ENCODE measurements around the gene AKAP6.

Gene AKAP6

GRCh38 chr14:32722631-32723183, 393.6 kb downstream of the AKAP6 start:
- Histone ChIP-seq H3K4me1 (ENCODE audit: control insufficient read depth, insufficient read depth, low read length) (peaks cover 4% of the 10 kb centered on the region), H3K9me3 (ENCODE audit: control insufficient read depth, insufficient read depth, low read length) (no peaks in the 10 kb centered on the region), H3K9ac (ENCODE audit: low read depth, low read length) (no peak overlapping the region), H3K27me3 (ENCODE audit: control insufficient read depth, insufficient read depth, low read length) (no peaks in the 10 kb centered on the region), H3K4me3 (ENCODE audit: low read depth, low read length) (no peak overlapping the region), H3K36me3 (ENCODE audit: control insufficient read depth, insufficient read depth, low read length) (no peaks in the 10 kb centered on the region)

GRCh38 chr14:32724867-32725471, 395.9 kb downstream of the AKAP6 start:
- H3K36me3 ChIP-seq (ENCODE audit: control insufficient read depth, insufficient read depth, low read length) = no peaks in the 10 kb centered on the region
- no peaks in the 10 kb centered on the region for H3K9me3 ChIP-seq (ENCODE audit: control insufficient read depth, insufficient read depth, low read length)
- H3K27me3 ChIP-seq (ENCODE audit: control insufficient read depth, insufficient read depth, low read length) = no peaks in the 10 kb centered on the region
- H3K9ac ChIP-seq (ENCODE audit: low read depth, low read length) = no peak overlapping the region
- no peak overlapping the region for H3K4me3 ChIP-seq (ENCODE audit: low read depth, low read length)
- H3K4me1 ChIP-seq (ENCODE audit: control insufficient read depth, insufficient read depth, low read length) = peaks cover 4% of the 10 kb centered on the region

GRCh38 chr14:32726516-32726915, 397.4 kb downstream of the AKAP6 start:
- H3K9me3 ChIP-seq (ENCODE audit: control insufficient read depth, insufficient read depth, low read length) = no peaks in the 10 kb centered on the region
- H3K27me3 ChIP-seq (ENCODE audit: control insufficient read depth, insufficient read depth, low read length) = no peaks in the 10 kb centered on the region
- no peaks in the 10 kb centered on the region for H3K36me3 ChIP-seq (ENCODE audit: control insufficient read depth, insufficient read depth, low read length)
- no peak overlapping the region for H3K4me3 ChIP-seq (ENCODE audit: low read depth, low read length)
- H3K9ac ChIP-seq (ENCODE audit: low read depth, low read length) = no peak overlapping the region
- H3K4me1 ChIP-seq (ENCODE audit: control insufficient read depth, insufficient read depth, low read length) = peaks cover 4% of the 10 kb centered on the region

- Histone ChIP-seq H3K9ac (ENCODE audit: low read depth, low read length) (no peak overlapping the region), H3K4me3 (ENCODE audit: low read depth, low read length) (no peak overlapping the region), H3K9me3 (ENCODE audit: control insufficient read depth, insufficient read depth, low read length) (no peaks in the 10 kb centered on the region), H3K4me1 (ENCODE audit: control insufficient read depth, insufficient read depth, low read length) (peaks cover 4% of the 10 kb centered on the region), H3K27me3 (ENCODE audit: control insufficient read depth, insufficient read depth, low read length) (no peaks in the 10 kb centered on the region), H3K36me3 (ENCODE audit: control insufficient read depth, insufficient read depth, low read length) (no peaks in the 10 kb centered on the region)
These were observed 398.7 kb downstream of the AKAP6 start for GRCh38 chr14:32727832-32728231.

GRCh38 chr14:32728526-32728925, 399.4 kb downstream of the AKAP6 start:
- peaks cover 4% of the 10 kb centered on the region for H3K4me1 ChIP-seq (ENCODE audit: control insufficient read depth, insufficient read depth, low read length)
- H3K4me3 ChIP-seq (ENCODE audit: low read depth, low read length) = no peak overlapping the region
- no peaks in the 10 kb centered on the region for H3K27me3 ChIP-seq (ENCODE audit: control insufficient read depth, insufficient read depth, low read length)
- H3K36me3 ChIP-seq (ENCODE audit: control insufficient read depth, insufficient read depth, low read length) = no peaks in the 10 kb centered on the region
- H3K9me3 ChIP-seq (ENCODE audit: control insufficient read depth, insufficient read depth, low read length) = no peaks in the 10 kb centered on the region
- H3K9ac ChIP-seq (ENCODE audit: low read depth, low read length) = no peak overlapping the region

GRCh38 chr14:32728976-32729375, 399.9 kb downstream of the AKAP6 start:
- no peak overlapping the region for H3K4me3 ChIP-seq (ENCODE audit: low read depth, low read length)
- no peaks in the 10 kb centered on the region for H3K36me3 ChIP-seq (ENCODE audit: control insufficient read depth, insufficient read depth, low read length)
- H3K4me1 ChIP-seq (ENCODE audit: control insufficient read depth, insufficient read depth, low read length) = peaks cover 4% of the 10 kb centered on the region
- H3K9ac ChIP-seq (ENCODE audit: low read depth, low read length) = no peak overlapping the region
- H3K9me3 ChIP-seq (ENCODE audit: control insufficient read depth, insufficient read depth, low read length) = no peaks in the 10 kb centered on the region
- no peaks in the 10 kb centered on the region for H3K27me3 ChIP-seq (ENCODE audit: control insufficient read depth, insufficient read depth, low read length)

GRCh38 chr14:32731249-32731648, 402.2 kb downstream of the AKAP6 start:
- H3K27me3 ChIP-seq (ENCODE audit: control insufficient read depth, insufficient read depth, low read length) = no peaks in the 10 kb centered on the region
- H3K36me3 ChIP-seq (ENCODE audit: control insufficient read depth, insufficient read depth, low read length) = no peaks in the 10 kb centered on the region
- H3K4me3 ChIP-seq (ENCODE audit: low read depth, low read length) = no peak overlapping the region
- H3K4me1 ChIP-seq (ENCODE audit: control insufficient read depth, insufficient read depth, low read length) = no peaks in the 10 kb centered on the region
- no peaks in the 10 kb centered on the region for H3K9me3 ChIP-seq (ENCODE audit: control insufficient read depth, insufficient read depth, low read length)
- no peak overlapping the region for H3K9ac ChIP-seq (ENCODE audit: low read depth, low read length)

GRCh38 chr14:32733015-32733414, 403.9 kb downstream of the AKAP6 start:
- H3K4me3 ChIP-seq (ENCODE audit: low read depth, low read length) = no peak overlapping the region
- no peaks in the 10 kb centered on the region for H3K36me3 ChIP-seq (ENCODE audit: control insufficient read depth, insufficient read depth, low read length)
- H3K9me3 ChIP-seq (ENCODE audit: control insufficient read depth, insufficient read depth, low read length) = no peaks in the 10 kb centered on the region
- no peaks in the 10 kb centered on the region for H3K4me1 ChIP-seq (ENCODE audit: control insufficient read depth, insufficient read depth, low read length)
- no peaks in the 10 kb centered on the region for H3K27me3 ChIP-seq (ENCODE audit: control insufficient read depth, insufficient read depth, low read length)
- H3K9ac ChIP-seq (ENCODE audit: low read depth, low read length) = no peak overlapping the region

- Histone ChIP-seq H3K9me3 (ENCODE audit: control insufficient read depth, insufficient read depth, low read length) (no peaks in the 10 kb centered on the region), H3K9ac (ENCODE audit: low read depth, low read length) (no peak overlapping the region), H3K27me3 (ENCODE audit: control insufficient read depth, insufficient read depth, low read length) (no peaks in the 10 kb centered on the region), H3K36me3 (ENCODE audit: control insufficient read depth, insufficient read depth, low read length) (no peaks in the 10 kb centered on the region), H3K4me1 (ENCODE audit: control insufficient read depth, insufficient read depth, low read length) (no peaks in the 10 kb centered on the region), H3K4me3 (ENCODE audit: low read depth, low read length) (no peak overlapping the region)
These were observed 405.2 kb downstream of the AKAP6 start for GRCh38 chr14:32734261-32734660.

- H3K9me3 ChIP-seq (ENCODE audit: control insufficient read depth, insufficient read depth, low read length) = no peaks in the 10 kb centered on the region
- no peak overlapping the region for H3K4me3 ChIP-seq (ENCODE audit: low read depth, low read length)
- no peaks in the 10 kb centered on the region for H3K27me3 ChIP-seq (ENCODE audit: control insufficient read depth, insufficient read depth, low read length)
- H3K36me3 ChIP-seq (ENCODE audit: control insufficient read depth, insufficient read depth, low read length) = no peaks in the 10 kb centered on the region
- no peaks in the 10 kb centered on the region for H3K4me1 ChIP-seq (ENCODE audit: control insufficient read depth, insufficient read depth, low read length)
- H3K9ac ChIP-seq (ENCODE audit: low read depth, low read length) = no peak overlapping the region
These were observed 408.5 kb downstream of the AKAP6 start for GRCh38 chr14:32737621-32738020.

GRCh38 chr14:32738206-32738871, 409.2 kb downstream of the AKAP6 start:
- no peaks in the 10 kb centered on the region for H3K4me1 ChIP-seq (ENCODE audit: control insufficient read depth, insufficient read depth, low read length)
- no peaks in the 10 kb centered on the region for H3K36me3 ChIP-seq (ENCODE audit: control insufficient read depth, insufficient read depth, low read length)
- no peaks in the 10 kb centered on the region for H3K27me3 ChIP-seq (ENCODE audit: control insufficient read depth, insufficient read depth, low read length)
- H3K9ac ChIP-seq (ENCODE audit: low read depth, low read length) = no peak overlapping the region
- no peak overlapping the region for H3K4me3 ChIP-seq (ENCODE audit: low read depth, low read length)
- H3K9me3 ChIP-seq (ENCODE audit: control insufficient read depth, insufficient read depth, low read length) = no peaks in the 10 kb centered on the region

- no peaks in the 10 kb centered on the region for H3K4me1 ChIP-seq (ENCODE audit: control insufficient read depth, insufficient read depth, low read length)
- no peak overlapping the region for H3K4me3 ChIP-seq (ENCODE audit: low read depth, low read length)
- no peaks in the 10 kb centered on the region for H3K27me3 ChIP-seq (ENCODE audit: control insufficient read depth, insufficient read depth, low read length)
- no peaks in the 10 kb centered on the region for H3K36me3 ChIP-seq (ENCODE audit: control insufficient read depth, insufficient read depth, low read length)
- H3K9ac ChIP-seq (ENCODE audit: low read depth, low read length) = no peak overlapping the region
- no peaks in the 10 kb centered on the region for H3K9me3 ChIP-seq (ENCODE audit: control insufficient read depth, insufficient read depth, low read length)
These were observed 415.8 kb downstream of the AKAP6 start for GRCh38 chr14:32744811-32745445.

All from iPS-15b (cell line).